K562 (cell line): ENCODE measurements around the gene NFATC1. TPM values are rescaled to one million over a fixed set of nuclear protein-coding genes. Genes with fewer than 3 reads are reported as not detected.

ENCODE experiments used
- ATAC-seq: fragments of 200-7000 bp; cut with Tn5 transposase; 3 replicates; pipeline ENCODE4 v1.9.1; 2020; ENCODE audit warnings: moderate library complexity
- BruUV-seq: library from RNA; stranded (reverse); fragments of 400-500 nt; replicated peaks from 2 replicates; lab custom pipeline; 2021; lab: Mats Ljungman, UMichigan
- CTCF ChIA-PET: fragments of 300-600 bp; formaldehyde crosslinking; extraction: SDS; loops from one replicate; lab custom pipeline; 2021; ENCODE audit warnings: low intra/inter-chr PET ratio; lab: Yijun Ruan, JAX
- POLR2A ChIA-PET: fragments of 300-600, 350-650 bp; sonication (Branson Sonifier 250); formaldehyde crosslinking; extraction: SDS; loops from one replicate; lab custom pipeline; 2021; ENCODE audit warnings: antibody characterized with exemption, inconsistent platforms; lab: Yijun Ruan, JAX
- DNase-seq, 4 experiments: peaks; one replicate each; pipeline versions ENCODE4 v3.0.0 to v3.0.0-alpha.2; 2011 to 2018; ENCODE audit warnings: low spot score in 3 of 4, mixed read lengths in 3 of 4; ENCODE audit errors: extremely low read depth in 1 of 4
- FAIRE-seq: peaks from 2 replicates; lab custom pipeline; 2011; peaks lifted over from hg19 to GRCh38; lab: Jason Lieb, UNC
- H2AFZ ChIP-seq: 2 replicates; pipeline ENCODE4 v1.6.0; 2011; ENCODE audit warnings: low read depth, low read length, control low read depth, inconsistent platforms
- H3K27ac ChIP-seq: fragments of 200-600 bp; 3 replicates; pipeline ENCODE4 v1.8.0; 2011; ENCODE audit warnings: low read depth, mild to moderate bottlenecking, control low read depth, inconsistent platforms, low read length, moderate library complexity, mixed read lengths; ENCODE audit errors: extremely low read depth
- H3K27me3 ChIP-seq, 2 experiments: fragments of 300-600 bp in 1 of 2; 2 replicates in 1 of 2; 3 replicates in 1 of 2; pipeline versions ENCODE4 v1.6.0 to v1.8.0; 2011; ENCODE audit warnings: inconsistent platforms in 2 of 2, low read length in 2 of 2, mild to moderate bottlenecking in 1 of 2, mixed read lengths in 1 of 2, moderate library complexity in 1 of 2; ENCODE audit not compliant: control insufficient read depth in 2 of 2, insufficient read depth in 2 of 2
- H3K36me3 ChIP-seq: fragments of 300-600 bp; 3 replicates; pipeline ENCODE4 v1.8.0; 2011; ENCODE audit warnings: mild to moderate bottlenecking, low read length, inconsistent platforms; ENCODE audit not compliant: control insufficient read depth, insufficient read depth
- H3K4me1 ChIP-seq, 2 experiments: fragments of 200-600 bp in 1 of 2; replicated peaks in 1 of 2; 2 replicates in 1 of 2; 3 replicates in 1 of 2; pipeline versions ENCODE4 v1.5.1 to v1.8.0; 2011; ENCODE audit warnings: inconsistent platforms in 2 of 2, low read length in 2 of 2, mild to moderate bottlenecking in 1 of 2, mixed read lengths in 1 of 2, moderate library complexity in 1 of 2; ENCODE audit not compliant: control insufficient read depth in 2 of 2, insufficient read depth in 2 of 2
- H3K4me2 ChIP-seq: 2 replicates; pipeline ENCODE4 v1.6.1; 2011; ENCODE audit warnings: low read length, control low read depth, inconsistent platforms, mixed read lengths; ENCODE audit not compliant: insufficient read depth
- H3K4me3 ChIP-seq: fragments of 200-600 bp; sonication (generic), shearing (Covaris generic); 2 replicates; pipeline ENCODE4 v1.5.1; 2016; ENCODE audit warnings: control low read depth, inconsistent platforms
- H3K79me2 ChIP-seq: fragments of 200-600 bp; 3 replicates; pipeline ENCODE4 v1.8.0; 2011; ENCODE audit warnings: low read length, inconsistent platforms; ENCODE audit not compliant: control insufficient read depth, insufficient read depth
- H3K9ac ChIP-seq, 2 experiments: 2 replicates each; pipeline versions ENCODE4 v1.6.0 to v1.6.1; 2011; ENCODE audit warnings: low read depth in 2 of 2, low read length in 2 of 2, control low read depth in 1 of 2, inconsistent platforms in 1 of 2, mild to moderate bottlenecking in 1 of 2, mixed read lengths in 1 of 2; ENCODE audit not compliant: insufficient read depth in 1 of 2
- H3K9me1 ChIP-seq: one replicate; pipeline ENCODE4 v1.6.0; 2011; ENCODE audit warnings: inconsistent platforms, mild to moderate bottlenecking, low read length, moderate library complexity; ENCODE audit not compliant: control insufficient read depth, insufficient read depth
- H3K9me3 ChIP-seq: replicated peaks from 2 replicates; pipeline ENCODE4 v1.5.1; 2011; ENCODE audit warnings: low read depth, low read length, inconsistent platforms; ENCODE audit not compliant: control insufficient read depth, insufficient read depth
- H4K20me1 ChIP-seq: replicated peaks from 2 replicates; pipeline ENCODE4 v1.6.1; 2011; ENCODE audit warnings: low read length, inconsistent platforms, mixed read lengths; ENCODE audit not compliant: control insufficient read depth, insufficient read depth
- BCOR ChIP-seq: fragments of 450-650 bp; IDR thresholded peaks from 2 replicates; pipeline ENCODE4 v1.6.1; 2016
- DEAF1 ChIP-seq: fragments of 450-650 bp; formaldehyde crosslinking; IDR thresholded peaks from 2 replicates; pipeline ENCODE4 v1.4.0; 2020; ENCODE audit warnings: mild to moderate bottlenecking, moderate library complexity
- ERF ChIP-seq: fragments of 450-650 bp; formaldehyde crosslinking; IDR thresholded peaks from 2 replicates; pipeline ENCODE4 v1.4.0; 2020; ENCODE audit warnings: mild to moderate bottlenecking, mixed read lengths
- ETS2 ChIP-seq: IDR thresholded peaks from 2 replicates; pipeline ENCODE4 v1.6.1; 2016; ENCODE audit warnings: borderline replicate concordance, missing genetic modification characterization, mild to moderate bottlenecking, moderate library complexity, missing compliant biosample characterization; ENCODE audit not compliant: poor library complexity, severe bottlenecking
- GABPB2 ChIP-seq: fragments of 250-450 bp; sonication (Bioruptor Pico); conservative IDR thresholded peaks from 2 replicates; pipeline ENCODE4 v1.5.1; 2021; ENCODE audit warnings: mild to moderate bottlenecking
- HMG20B ChIP-seq: fragments of 250-450 bp; sonication (Bioruptor Pico); IDR thresholded peaks from 2 replicates; pipeline ENCODE4 v1.5.0; 2021; ENCODE audit warnings: mild to moderate bottlenecking
- MAFG ChIP-seq: fragments of 450-650 bp; conservative IDR thresholded peaks from 2 replicates; pipeline ENCODE4 v1.6.1; 2016; ENCODE audit warnings: missing genetic modification characterization, missing compliant biosample characterization
- NRF1 ChIP-seq, 2 experiments: fragments of 450-650 bp; IDR thresholded peaks in 1 of 2; conservative IDR thresholded peaks in 1 of 2; 2 replicates each; pipeline ENCODE4 v1.6.1; 2014; ENCODE audit warnings: mild to moderate bottlenecking in 2 of 2
- TAF15 ChIP-seq: fragments of 200-400 bp; formaldehyde crosslinking; IDR thresholded peaks from 2 replicates; pipeline ENCODE4 v1.6.1; 2017; ENCODE audit warnings: mild to moderate bottlenecking, low read depth, low read length, moderate library complexity
- ZBTB40 ChIP-seq, 2 experiments: fragments of 450-650 bp in 1 of 2; sonication (generic) in 1 of 2; formaldehyde crosslinking in 1 of 2; IDR thresholded peaks; 2 replicates each; pipeline versions ENCODE4 v1.7.1 to v1.9.0; 2016 to 2022; ENCODE audit warnings: inconsistent platforms in 1 of 2, mild to moderate bottlenecking in 1 of 2, missing genetic modification reagents in 1 of 2
- ZNF668 ChIP-seq: fragments of 250-450 bp; sonication (Bioruptor Pico); IDR thresholded peaks from 2 replicates; pipeline ENCODE4 v1.8.0; 2022; ENCODE audit warnings: mild to moderate bottlenecking, inconsistent platforms
- WGBS: fragments of 100-300 bp; shearing (Covaris generic); methylation state at CpG from one replicate; pipeline ENCODE4 v1.1.6; 2016; ENCODE audit warnings: low coverage, mixed read lengths; ENCODE audit not compliant: insufficient coverage; ENCODE audit errors: missing lambda C conversion rate; 5-methylcytosine and 5-hydroxymethylcytosine counted together
- in situ Hi-C: fragments of 300-500 bp; cut with MboI; formaldehyde crosslinking; loops from 4 replicates; pipeline ENCODE4 v1.15.0; 2018; ENCODE audit warnings: inconsistent platforms, mixed read lengths
- intact Hi-C: fragments of 100-400 bp; cut with micrococcal nuclease; formaldehyde crosslinking; loops from 2 replicates; pipeline ENCODE4 v1.14.2; 2022
- polyA plus RNA-seq, 8 experiments: library from polyadenylated mRNA; depleted of rRNA in 4 of 8; stranded (reverse) in 5 of 8; unstranded in 3 of 8; fragments of >200 nt; fragmentation: Nextera tagmentation in 2 of 8; fragmentation: Illumina TruSeq in 1 of 8; extraction: Ambion mirVana in 2 of 8; extraction: Trizol in 1 of 8; gene quantifications; 2 replicates each; pipeline versions ENCODE4 v1.2.1 to v1.2.3, GENCODE V29; 2011 to 2014; ENCODE audit warnings: inconsistent platforms in 1 of 8, missing spikeins in 1 of 8
- total RNA-seq, 7 experiments: library from RNA; depleted of rRNA in 6 of 7; stranded (reverse); fragments of >200 nt in 6 of 7; fragmentation: Illumina TruSeq in 2 of 7; extraction: Trizol in 2 of 7; gene quantifications; 2 replicates each; pipeline versions ENCODE4 v1.2.1 to v1.2.3, GENCODE V29; 2011 to 2021; ENCODE audit warnings: low replicate concordance in 1 of 7

Gene NFATC1
- total and polyA plus RNA-seq, 9 of the 15 experiments (the other 6 are each of a cell fraction or from before 2014, with no cell fraction given): 1.1 to 16.4 (median 2.5) TPM

- H4K20me1 ChIP-seq: peaks cover 26% of the 10 kb centered on the region
- peaks cover 6% of the 10 kb centered on the region for H3K9me1 ChIP-seq
- intact Hi-C loops (no loop called here), in situ Hi-C loops (no loop called here)
- WGBS: 96% methylated on average over 15 of the region's 30 CpGs
- no peaks in the 10 kb centered on the region for H3K27me3 ChIP-seq
- H3K27ac ChIP-seq: no peak overlapping the region
- ChIA-PET POLR2A (interaction anchor here (1.5 kb wide), 1 partner anchor 8 kb away, joined by 3 read pairs; no protein-coding TSS in a partner anchor), CTCF (no interaction called here)
- H3K36me3 ChIP-seq: no peaks in the 10 kb centered on the region; the same call in 2 of the 3 replicates
- H3K4me3 ChIP-seq: no peak overlapping the region
- FAIRE-seq (no peak), ATAC-seq (no peak), DNase-seq (no peak)
- H3K4me1 ChIP-seq: peaks cover 8 to 47% of the 10 kb centered on the region in 2 experiments; a peak in 4 of 5 replicates
- no peaks in the 10 kb centered on the region for H3K9me3 ChIP-seq
- no peak overlapping the region for H3K9ac ChIP-seq
- no peak overlapping the region for H2AFZ ChIP-seq
- peaks cover 29% of the 10 kb centered on the region for H3K79me2 ChIP-seq
- no peak overlapping the region for H3K4me2 ChIP-seq
- BruUV-seq: no TSS peak
- no peak for TF ChIP-seq ZNF668
- TF ChIP-seq NRF1 (conservative IDR thresholded peaks at IDR 0.05 in 1 of 2, IDR thresholded peaks at IDR 0.05 in 1 of 2): no peak
- no peak for TF ChIP-seq ERF (CRISPR knock-in tag)
- TF ChIP-seq GABPB2 (CRISPR knock-in tag): no peak
- TF ChIP-seq TAF15: no peak
- TF ChIP-seq ZBTB40 (IDR thresholded peaks at IDR 0.05): no peak
- no peak for TF ChIP-seq ZBTB40 (CRISPR knock-in tag; IDR thresholded peaks at IDR 0.05)
- TF ChIP-seq BCOR: no peak
- no peak for TF ChIP-seq DEAF1 (CRISPR knock-in tag)
- no peak for TF ChIP-seq HMG20B (CRISPR knock-in tag)
- no peak for TF ChIP-seq MAFG
- no peak for TF ChIP-seq ETS2 (tag)
Observed at GRCh38 chr18:79406708-79407107, 11.0 kb downstream of the NFATC1 start.
